ENCODE results near the gene PLGRKT. TPM values are rescaled to one million over a fixed set of nuclear protein-coding genes. Genes with fewer than 3 reads are reported as not detected.
"Not testable (repeated sequence)": the region's sequence is repeated elsewhere in the genome, so short reads cannot be mapped to it uniquely, and the experiment has no call there.

PLGRKT gene
- total RNA-seq, 2 experiments from 2014 or later, result 10.4 to 26.1 TPM

DNA sequence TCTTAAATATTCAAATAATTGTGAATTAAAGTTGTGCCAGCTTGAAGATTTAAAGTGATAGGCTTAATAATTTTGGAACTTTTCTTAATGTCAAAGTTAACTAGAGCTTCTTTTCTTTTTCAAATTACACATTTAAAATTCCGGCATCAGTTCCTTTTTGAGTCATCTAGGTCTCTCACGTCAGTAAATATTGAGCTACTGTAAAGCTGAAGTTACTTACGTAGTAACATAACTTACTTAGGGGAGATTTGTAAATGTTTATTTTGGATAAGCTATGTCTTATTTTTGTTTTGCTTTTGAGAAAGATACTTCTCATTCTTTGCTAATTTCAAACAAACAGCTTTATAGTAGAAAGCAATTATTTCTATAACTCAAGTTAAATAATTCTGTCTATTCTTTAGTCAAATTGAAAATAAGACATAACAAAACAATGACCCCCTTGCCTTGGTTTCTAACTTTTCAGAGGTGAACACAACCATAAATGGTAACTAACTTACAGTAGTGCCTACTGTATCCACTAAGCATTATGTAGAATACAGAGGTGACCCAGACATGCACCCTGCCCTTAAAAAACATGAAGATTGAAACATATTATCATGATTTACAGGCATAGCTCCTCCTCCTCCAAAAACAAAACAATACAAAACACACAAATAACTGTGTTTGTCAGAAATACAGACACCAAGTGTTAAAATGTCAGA is 42.4 kb upstream of the PLGRKT start:
- Histone ChIP-seq H3K27ac (ENCODE audit: low read depth, low read length, poor library complexity, severe bottlenecking) (no peak overlapping the region), H3K4me1 (ENCODE audit: insufficient read depth, low read length, poor library complexity, severe bottlenecking) (no peaks in the 10 kb centered on the region), H3K9me3 (ENCODE audit: low read length) (no peaks in the 10 kb centered on the region), H3K4me2 (ENCODE audit: low read length) (no peak overlapping the region), H3K9me2 (ENCODE audit: insufficient read depth, low read length) (no peaks in the 10 kb centered on the region), H3K36me3 (ENCODE audit: insufficient read depth, low read length) (no peaks in the 10 kb centered on the region), H2AFZ (ENCODE audit: low read length) (no peak overlapping the region), H4K20me1 (ENCODE audit: insufficient read depth, low read length) (no peaks in the 10 kb centered on the region), H3K4me3 (ENCODE audit: low read depth, low read length, poor library complexity, severe bottlenecking) (no peak overlapping the region), H3K79me2 (ENCODE audit: insufficient read depth, low read depth, low read length) (no peaks in the 10 kb centered on the region)
- ChIA-PET POLR2A (interaction anchor here (0.6 to 1.6 kb wide), 5 partner anchors 8 to 1219 kb away, joined by 3 to 5 read pairs (median 5); no protein-coding TSS in a partner anchor), CTCF (ENCODE audit: unreplicated experiment) (no interaction called here)
- intact Hi-C loops (cut with micrococcal nuclease; ENCODE audit: unreplicated experiment), result no loop called here
- no peak for DNase-seq (ENCODE audit: low spot score)
- TF ChIP-seq, protein P1, sequence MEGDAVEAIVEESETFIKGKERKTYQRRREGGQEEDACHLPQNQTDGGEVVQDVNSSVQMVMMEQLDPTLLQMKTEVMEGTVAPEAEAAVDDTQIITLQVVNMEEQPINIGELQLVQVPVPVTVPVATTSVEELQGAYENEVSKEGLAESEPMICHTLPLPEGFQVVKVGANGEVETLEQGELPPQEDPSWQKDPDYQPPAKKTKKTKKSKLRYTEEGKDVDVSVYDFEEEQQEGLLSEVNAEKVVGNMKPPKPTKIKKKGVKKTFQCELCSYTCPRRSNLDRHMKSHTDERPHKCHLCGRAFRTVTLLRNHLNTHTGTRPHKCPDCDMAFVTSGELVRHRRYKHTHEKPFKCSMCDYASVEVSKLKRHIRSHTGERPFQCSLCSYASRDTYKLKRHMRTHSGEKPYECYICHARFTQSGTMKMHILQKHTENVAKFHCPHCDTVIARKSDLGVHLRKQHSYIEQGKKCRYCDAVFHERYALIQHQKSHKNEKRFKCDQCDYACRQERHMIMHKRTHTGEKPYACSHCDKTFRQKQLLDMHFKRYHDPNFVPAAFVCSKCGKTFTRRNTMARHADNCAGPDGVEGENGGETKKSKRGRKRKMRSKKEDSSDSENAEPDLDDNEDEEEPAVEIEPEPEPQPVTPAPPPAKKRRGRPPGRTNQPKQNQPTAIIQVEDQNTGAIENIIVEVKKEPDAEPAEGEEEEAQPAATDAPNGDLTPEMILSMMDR (conservative IDR thresholded peaks at IDR 0.05; ENCODE audit: low read length), result no peak
- TF ChIP-seq EZH2phosphoT487 (IDR thresholded peaks at IDR 0.05; ENCODE audit: borderline replicate concordance, low read depth, low read length), result no peak
- BruUV-seq (replicated peaks), result no TSS peak

DNA sequence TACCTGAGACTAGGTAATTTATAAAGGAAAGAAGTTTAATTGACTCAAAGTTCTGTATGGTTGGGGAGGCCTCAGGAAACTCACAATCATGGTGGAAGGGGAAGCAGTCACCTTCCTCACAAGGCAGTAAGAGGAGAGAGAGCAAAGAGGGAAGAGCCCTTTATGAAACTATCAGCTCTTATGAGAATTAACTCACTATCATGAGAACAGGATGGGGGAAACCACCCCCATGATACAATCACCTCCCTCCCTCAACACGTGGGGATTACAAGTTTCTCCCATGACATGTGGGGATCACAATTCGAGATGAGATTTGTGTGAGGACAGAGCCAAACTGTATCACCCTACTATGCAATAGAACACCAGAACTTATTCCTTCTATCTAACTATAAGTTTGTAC is 40.5 kb upstream of the PLGRKT start:
- ChIA-PET CTCF (ENCODE audit: unreplicated experiment) (no interaction called here), POLR2A (interaction anchor here (1.0 kb wide), 1 partner anchor 11 kb away, joined by 4 read pairs; no protein-coding TSS in a partner anchor)
- Histone ChIP-seq H4K20me1 (ENCODE audit: insufficient read depth, low read length) (no peaks in the 10 kb centered on the region), H3K79me2 (ENCODE audit: insufficient read depth, low read depth, low read length) (no peaks in the 10 kb centered on the region), H3K36me3 (ENCODE audit: insufficient read depth, low read length) (no peaks in the 10 kb centered on the region), H3K9me3 (ENCODE audit: low read length) (no peaks in the 10 kb centered on the region), H3K27ac (ENCODE audit: low read depth, low read length, poor library complexity, severe bottlenecking) (no peak overlapping the region), H3K4me2 (ENCODE audit: low read length) (no peak overlapping the region), H3K9me2 (ENCODE audit: insufficient read depth, low read length) (no peaks in the 10 kb centered on the region), H3K4me1 (ENCODE audit: insufficient read depth, low read length, poor library complexity, severe bottlenecking) (no peaks in the 10 kb centered on the region), H2AFZ (ENCODE audit: low read length) (no peak overlapping the region), H3K4me3 (ENCODE audit: low read depth, low read length, poor library complexity, severe bottlenecking) (no peak overlapping the region)
- intact Hi-C loops (cut with micrococcal nuclease; ENCODE audit: unreplicated experiment), result no loop called here
- DNase-seq (ENCODE audit: low spot score), result no peak
- BruUV-seq (replicated peaks), result no TSS peak
- TF ChIP-seq, protein P1 (conservative IDR thresholded peaks at IDR 0.05; ENCODE audit: low read length), result no peak
- TF ChIP-seq EZH2phosphoT487 (IDR thresholded peaks at IDR 0.05; ENCODE audit: borderline replicate concordance, low read depth, low read length), result no peak

DNA sequence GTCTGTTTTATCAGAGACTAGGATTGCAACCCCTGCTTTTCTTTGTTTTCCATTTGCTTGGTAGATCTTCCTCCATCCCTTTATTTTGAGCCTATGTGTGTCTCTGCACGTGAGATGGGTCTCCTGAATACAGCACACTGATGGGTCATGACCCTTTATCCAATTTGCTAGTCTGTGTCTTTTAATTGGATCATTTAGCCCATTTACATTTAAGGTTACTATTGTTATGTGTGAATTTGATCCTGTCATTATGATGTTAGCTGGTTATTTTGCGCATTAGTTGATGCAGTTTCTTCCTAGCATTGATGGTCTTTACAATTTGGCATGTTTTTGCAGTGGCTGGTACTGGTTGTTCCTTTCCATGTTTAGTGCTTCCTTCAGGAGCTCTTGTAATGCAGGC is 37.9 kb upstream of the PLGRKT start:
- H3K79me2 ChIP-seq (ENCODE audit: insufficient read depth, low read depth, low read length); H2AFZ ChIP-seq (ENCODE audit: low read length); intact Hi-C loops (cut with micrococcal nuclease; ENCODE audit: unreplicated experiment); H3K36me3 ChIP-seq (ENCODE audit: insufficient read depth, low read length); CTCF ChIA-PET (ENCODE audit: unreplicated experiment); H3K4me2 ChIP-seq (ENCODE audit: low read length); H3K4me3 ChIP-seq (ENCODE audit: low read depth, low read length, poor library complexity, severe bottlenecking); H4K20me1 ChIP-seq (ENCODE audit: insufficient read depth, low read length); H3K9me2 ChIP-seq (ENCODE audit: insufficient read depth, low read length); H3K4me1 ChIP-seq (ENCODE audit: insufficient read depth, low read length, poor library complexity, severe bottlenecking); DNase-seq (ENCODE audit: low spot score); H3K27ac ChIP-seq (ENCODE audit: low read depth, low read length, poor library complexity, severe bottlenecking); H3K9me3 ChIP-seq (ENCODE audit: low read length); BruUV-seq (replicated peaks): not testable (repeated sequence)
- POLR2A ChIA-PET, result interaction anchor here (1.2 kb wide), 1 partner anchor 10 kb away, joined by 3 read pairs; no protein-coding TSS in a partner anchor
